SK-N-SH treated with all-trans-retinoic acid at 6 μM for 48 hours (cell line): ENCODE results near the gene DCTN2.

Experiments
- ATAC-seq: fragments of 200-7000 bp; cut with Tn5 transposase; 3 replicates; pipeline ENCODE4 v1.9.1; 2020; ENCODE audit warnings: mild to moderate bottlenecking, moderate library complexity
- ARNTL ChIP-seq: fragments of 450-650 bp; formaldehyde crosslinking; IDR thresholded peaks from 2 replicates; pipeline ENCODE4 v1.5.0; 2020; ENCODE audit warnings: low read depth, mild to moderate bottlenecking, moderate library complexity, borderline replicate concordance
- BACH2 ChIP-seq: fragments of 250-450 bp; sonication (Bioruptor Pico); IDR thresholded peaks from 2 replicates; pipeline ENCODE4 v1.9.0; 2021; ENCODE audit warnings: mild to moderate bottlenecking, borderline replicate concordance
- CSDC2 ChIP-seq: fragments of 250-450 bp; sonication (Bioruptor Pico); IDR thresholded peaks from 2 replicates; pipeline ENCODE4 v1.5.0; 2020; ENCODE audit warnings: mild to moderate bottlenecking, moderate library complexity
- ESRRG ChIP-seq: fragments of 250-450 bp; sonication (Bioruptor Pico); IDR thresholded peaks from 2 replicates; pipeline ENCODE4 v1.6.1; 2021; ENCODE audit warnings: mild to moderate bottlenecking
- GLIS3 ChIP-seq: fragments of 250-450 bp; sonication (Bioruptor Pico); IDR thresholded peaks from 2 replicates; pipeline ENCODE4 v1.5.0; 2020; ENCODE audit warnings: mild to moderate bottlenecking, moderate library complexity
- ISL1 ChIP-seq: fragments of 250-450 bp; sonication (Bioruptor Pico); IDR thresholded peaks from 2 replicates; pipeline ENCODE4 v2.1.2; 2022; ENCODE audit warnings: mild to moderate bottlenecking, moderate library complexity
- OSR1 ChIP-seq: fragments of 250-450 bp; sonication (Bioruptor Pico); IDR thresholded peaks from 2 replicates; pipeline ENCODE4 v1.8.0; 2022; ENCODE audit warnings: moderate library complexity, mild to moderate bottlenecking, inconsistent platforms
- RARB ChIP-seq: fragments of 250-450 bp; sonication (Bioruptor Pico); IDR thresholded peaks from 2 replicates; pipeline ENCODE4 v1.8.0; 2021; ENCODE audit warnings: mild to moderate bottlenecking, moderate library complexity
- TCF4 ChIP-seq: fragments of 250-450 bp; sonication (Bioruptor Pico); IDR thresholded peaks from 2 replicates; pipeline ENCODE4 v1.8.0; 2021; ENCODE audit warnings: mild to moderate bottlenecking, moderate library complexity, borderline replicate concordance
- TOX ChIP-seq: fragments of 250-450 bp; sonication (Bioruptor Pico); IDR thresholded peaks from 2 replicates; pipeline ENCODE4 v1.8.0; 2021; ENCODE audit warnings: mild to moderate bottlenecking, moderate library complexity, borderline replicate concordance
- ZC3H10 ChIP-seq: fragments of 250-450 bp; sonication (Bioruptor Pico); IDR thresholded peaks from 2 replicates; pipeline ENCODE4 v1.5.1; 2021; ENCODE audit warnings: mild to moderate bottlenecking, moderate library complexity
- ZFP3 ChIP-seq: fragments of 250-450 bp; sonication (Bioruptor Pico); IDR thresholded peaks from 2 replicates; pipeline ENCODE4 v1.5.0; 2020; ENCODE audit warnings: mild to moderate bottlenecking, moderate library complexity
- ZFP30 ChIP-seq: fragments of 450-650 bp; formaldehyde crosslinking; IDR thresholded peaks from 2 replicates; pipeline ENCODE4 v1.5.0; 2022; ENCODE audit warnings: mild to moderate bottlenecking, moderate library complexity
- ZNF565 ChIP-seq: fragments of 450-650 bp; formaldehyde crosslinking; conservative IDR thresholded peaks from 2 replicates; pipeline ENCODE4 v1.5.0; 2020; ENCODE audit warnings: low read depth, mild to moderate bottlenecking, moderate library complexity
- ZNF70 ChIP-seq: fragments of 450-650 bp; formaldehyde crosslinking; IDR thresholded peaks from 2 replicates; pipeline ENCODE4 v1.5.0; 2020; ENCODE audit warnings: mild to moderate bottlenecking, moderate library complexity
- ZNF8 ChIP-seq: fragments of 450-650 bp; formaldehyde crosslinking; IDR thresholded peaks from 2 replicates; pipeline ENCODE4 v1.5.0; 2020; ENCODE audit warnings: mild to moderate bottlenecking, moderate library complexity
- TF ChIP-seq, protein P1 (sequence below): fragments of 250-450 bp; sonication (Bioruptor Pico); IDR thresholded peaks from 2 replicates; pipeline ENCODE4 v1.5.1; 2020; ENCODE audit warnings: low read depth, mild to moderate bottlenecking, moderate library complexity
- TF ChIP-seq, protein P2 (sequence below): fragments of 250-450 bp; sonication (Bioruptor Pico); IDR thresholded peaks from 2 replicates; pipeline ENCODE4 v1.8.0; 2020; ENCODE audit warnings: mild to moderate bottlenecking, moderate library complexity, borderline replicate concordance
- TF ChIP-seq, protein P3 (sequence below): fragments of 250-450 bp; sonication (Bioruptor Pico); IDR thresholded peaks from 2 replicates; pipeline ENCODE4 v1.8.0; 2021; ENCODE audit warnings: low read depth, mild to moderate bottlenecking, moderate library complexity, borderline replicate concordance
- TF ChIP-seq, protein P4 (sequence below): fragments of 250-450 bp; sonication (Bioruptor Pico); IDR thresholded peaks from 2 replicates; pipeline ENCODE4 v1.5.1; 2021; ENCODE audit warnings: mild to moderate bottlenecking, moderate library complexity
- TF ChIP-seq, protein P5 (sequence below): fragments of 250-450 bp; sonication (Bioruptor Pico); IDR thresholded peaks from 2 replicates; pipeline ENCODE4 v1.5.0; 2020; ENCODE audit warnings: mild to moderate bottlenecking, moderate library complexity

Gene DCTN2

DNA sequence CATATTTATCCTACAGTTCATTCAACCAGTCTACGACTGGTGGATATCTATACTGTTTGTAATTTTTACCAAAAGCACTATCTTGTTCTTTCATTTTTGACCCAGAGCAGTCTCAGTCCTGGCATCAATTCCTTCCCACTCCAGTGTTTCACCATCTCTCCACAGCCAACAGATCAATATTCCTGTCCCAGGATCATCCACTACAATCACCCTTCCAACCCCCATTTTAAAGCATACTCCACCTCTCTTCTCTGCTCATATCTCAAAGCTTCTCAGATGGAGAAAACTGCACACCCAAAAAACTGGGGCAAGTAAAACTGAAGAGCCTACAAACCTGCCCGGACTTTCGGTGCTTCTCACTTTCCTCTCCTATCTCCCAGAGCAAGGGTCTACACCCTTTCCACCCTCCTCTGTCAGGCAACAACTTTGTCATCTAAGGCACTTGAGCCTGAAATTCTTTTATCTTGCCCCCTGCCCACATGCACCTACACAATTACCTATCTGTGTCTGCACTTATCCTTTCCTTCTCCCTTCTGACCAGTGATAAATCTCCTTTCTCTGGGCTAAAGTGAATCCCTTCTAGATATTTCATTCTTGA, 39.9 kb upstream of the DCTN2 start:
- ATAC-seq = no peak
- TF ChIP-seq ISL1 (CRISPR knock-in tag) (no peak), TOX (CRISPR knock-in tag) (no peak), ZFP3 (CRISPR knock-in tag) (no peak), ESRRG (CRISPR knock-in tag) (no peak), ZNF70 (CRISPR knock-in tag) (no peak), BACH2 (CRISPR knock-in tag) (no peak), RARB (CRISPR knock-in tag) (no peak), ARNTL (no peak), ZNF565 (CRISPR knock-in tag) (no peak), ZNF8 (CRISPR knock-in tag) (no peak), GLIS3 (CRISPR knock-in tag) (no peak), ZC3H10 (no peak), ZFP30 (CRISPR knock-in tag) (no peak)
- TF ChIP-seq, protein P1, sequence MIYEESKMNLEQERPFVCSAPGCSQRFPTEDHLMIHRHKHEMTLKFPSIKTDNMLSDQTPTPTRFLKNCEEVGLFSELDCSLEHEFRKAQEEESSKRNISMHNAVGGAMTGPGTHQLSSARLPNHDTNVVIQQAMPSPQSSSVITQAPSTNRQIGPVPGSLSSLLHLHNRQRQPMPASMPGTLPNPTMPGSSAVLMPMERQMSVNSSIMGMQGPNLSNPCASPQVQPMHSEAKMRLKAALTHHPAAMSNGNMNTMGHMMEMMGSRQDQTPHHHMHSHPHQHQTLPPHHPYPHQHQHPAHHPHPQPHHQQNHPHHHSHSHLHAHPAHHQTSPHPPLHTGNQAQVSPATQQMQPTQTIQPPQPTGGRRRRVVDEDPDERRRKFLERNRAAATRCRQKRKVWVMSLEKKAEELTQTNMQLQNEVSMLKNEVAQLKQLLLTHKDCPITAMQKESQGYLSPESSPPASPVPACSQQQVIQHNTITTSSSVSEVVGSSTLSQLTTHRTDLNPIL (CRISPR knock-in tag) = no peak
- TF ChIP-seq, protein P2, sequence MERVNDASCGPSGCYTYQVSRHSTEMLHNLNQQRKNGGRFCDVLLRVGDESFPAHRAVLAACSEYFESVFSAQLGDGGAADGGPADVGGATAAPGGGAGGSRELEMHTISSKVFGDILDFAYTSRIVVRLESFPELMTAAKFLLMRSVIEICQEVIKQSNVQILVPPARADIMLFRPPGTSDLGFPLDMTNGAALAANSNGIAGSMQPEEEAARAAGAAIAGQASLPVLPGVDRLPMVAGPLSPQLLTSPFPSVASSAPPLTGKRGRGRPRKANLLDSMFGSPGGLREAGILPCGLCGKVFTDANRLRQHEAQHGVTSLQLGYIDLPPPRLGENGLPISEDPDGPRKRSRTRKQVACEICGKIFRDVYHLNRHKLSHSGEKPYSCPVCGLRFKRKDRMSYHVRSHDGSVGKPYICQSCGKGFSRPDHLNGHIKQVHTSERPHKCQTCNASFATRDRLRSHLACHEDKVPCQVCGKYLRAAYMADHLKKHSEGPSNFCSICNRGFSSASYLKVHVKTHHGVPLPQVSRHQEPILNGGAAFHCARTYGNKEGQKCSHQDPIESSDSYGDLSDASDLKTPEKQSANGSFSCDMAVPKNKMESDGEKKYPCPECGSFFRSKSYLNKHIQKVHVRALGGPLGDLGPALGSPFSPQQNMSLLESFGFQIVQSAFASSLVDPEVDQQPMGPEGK = no peak
- TF ChIP-seq, protein P3, sequence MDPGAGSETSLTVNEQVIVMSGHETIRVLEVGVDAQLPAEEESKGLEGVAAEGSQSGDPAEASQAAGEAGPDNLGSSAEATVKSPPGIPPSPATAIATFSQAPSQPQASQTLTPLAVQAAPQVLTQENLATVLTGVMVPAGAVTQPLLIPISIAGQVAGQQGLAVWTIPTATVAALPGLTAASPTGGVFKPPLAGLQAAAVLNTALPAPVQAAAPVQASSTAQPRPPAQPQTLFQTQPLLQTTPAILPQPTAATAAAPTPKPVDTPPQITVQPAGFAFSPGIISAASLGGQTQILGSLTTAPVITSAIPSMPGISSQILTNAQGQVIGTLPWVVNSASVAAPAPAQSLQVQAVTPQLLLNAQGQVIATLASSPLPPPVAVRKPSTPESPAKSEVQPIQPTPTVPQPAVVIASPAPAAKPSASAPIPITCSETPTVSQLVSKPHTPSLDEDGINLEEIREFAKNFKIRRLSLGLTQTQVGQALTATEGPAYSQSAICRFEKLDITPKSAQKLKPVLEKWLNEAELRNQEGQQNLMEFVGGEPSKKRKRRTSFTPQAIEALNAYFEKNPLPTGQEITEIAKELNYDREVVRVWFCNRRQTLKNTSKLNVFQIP (CRISPR knock-in tag) = no peak
- TF ChIP-seq, protein P4, sequence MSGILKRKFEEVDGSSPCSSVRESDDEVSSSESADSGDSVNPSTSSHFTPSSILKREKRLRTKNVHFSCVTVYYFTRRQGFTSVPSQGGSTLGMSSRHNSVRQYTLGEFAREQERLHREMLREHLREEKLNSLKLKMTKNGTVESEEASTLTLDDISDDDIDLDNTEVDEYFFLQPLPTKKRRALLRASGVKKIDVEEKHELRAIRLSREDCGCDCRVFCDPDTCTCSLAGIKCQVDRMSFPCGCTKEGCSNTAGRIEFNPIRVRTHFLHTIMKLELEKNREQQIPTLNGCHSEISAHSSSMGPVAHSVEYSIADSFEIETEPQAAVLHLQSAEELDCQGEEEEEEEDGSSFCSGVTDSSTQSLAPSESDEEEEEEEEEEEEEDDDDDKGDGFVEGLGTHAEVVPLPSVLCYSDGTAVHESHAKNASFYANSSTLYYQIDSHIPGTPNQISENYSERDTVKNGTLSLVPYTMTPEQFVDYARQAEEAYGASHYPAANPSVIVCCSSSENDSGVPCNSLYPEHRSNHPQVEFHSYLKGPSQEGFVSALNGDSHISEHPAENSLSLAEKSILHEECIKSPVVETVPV (CRISPR knock-in tag) = no peak
- TF ChIP-seq, protein P5, sequence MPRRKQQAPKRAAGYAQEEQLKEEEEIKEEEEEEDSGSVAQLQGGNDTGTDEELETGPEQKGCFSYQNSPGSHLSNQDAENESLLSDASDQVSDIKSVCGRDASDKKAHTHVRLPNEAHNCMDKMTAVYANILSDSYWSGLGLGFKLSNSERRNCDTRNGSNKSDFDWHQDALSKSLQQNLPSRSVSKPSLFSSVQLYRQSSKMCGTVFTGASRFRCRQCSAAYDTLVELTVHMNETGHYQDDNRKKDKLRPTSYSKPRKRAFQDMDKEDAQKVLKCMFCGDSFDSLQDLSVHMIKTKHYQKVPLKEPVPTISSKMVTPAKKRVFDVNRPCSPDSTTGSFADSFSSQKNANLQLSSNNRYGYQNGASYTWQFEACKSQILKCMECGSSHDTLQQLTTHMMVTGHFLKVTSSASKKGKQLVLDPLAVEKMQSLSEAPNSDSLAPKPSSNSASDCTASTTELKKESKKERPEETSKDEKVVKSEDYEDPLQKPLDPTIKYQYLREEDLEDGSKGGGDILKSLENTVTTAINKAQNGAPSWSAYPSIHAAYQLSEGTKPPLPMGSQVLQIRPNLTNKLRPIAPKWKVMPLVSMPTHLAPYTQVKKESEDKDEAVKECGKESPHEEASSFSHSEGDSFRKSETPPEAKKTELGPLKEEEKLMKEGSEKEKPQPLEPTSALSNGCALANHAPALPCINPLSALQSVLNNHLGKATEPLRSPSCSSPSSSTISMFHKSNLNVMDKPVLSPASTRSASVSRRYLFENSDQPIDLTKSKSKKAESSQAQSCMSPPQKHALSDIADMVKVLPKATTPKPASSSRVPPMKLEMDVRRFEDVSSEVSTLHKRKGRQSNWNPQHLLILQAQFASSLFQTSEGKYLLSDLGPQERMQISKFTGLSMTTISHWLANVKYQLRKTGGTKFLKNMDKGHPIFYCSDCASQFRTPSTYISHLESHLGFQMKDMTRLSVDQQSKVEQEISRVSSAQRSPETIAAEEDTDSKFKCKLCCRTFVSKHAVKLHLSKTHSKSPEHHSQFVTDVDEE (CRISPR knock-in tag) = no peak

DNA sequence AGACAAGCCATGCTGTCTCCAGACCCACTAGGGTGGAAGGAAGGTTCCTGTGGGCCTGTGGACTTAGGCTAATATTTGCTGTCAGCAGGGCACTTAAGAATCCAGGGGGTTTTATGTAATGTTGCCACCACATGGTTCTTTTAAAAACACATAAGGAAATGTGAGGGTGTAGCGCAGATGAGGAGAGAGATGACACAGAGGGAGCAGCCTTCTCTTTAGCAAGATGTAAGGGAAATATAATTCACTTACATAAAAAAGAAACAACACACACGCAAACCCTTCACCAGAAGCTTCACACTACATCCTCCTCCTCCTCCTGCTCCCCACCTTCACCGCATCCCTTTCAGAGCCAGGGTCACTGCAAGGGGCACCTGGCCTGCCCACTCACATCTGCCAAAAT, 39.1 kb upstream of the DCTN2 start:
- no peak for TF ChIP-seq RARB (CRISPR knock-in tag)
- no peak for TF ChIP-seq ISL1 (CRISPR knock-in tag)
- TF ChIP-seq ESRRG (CRISPR knock-in tag) = no peak
- no peak for TF ChIP-seq TCF4 (CRISPR knock-in tag)
- no peak for TF ChIP-seq CSDC2 (CRISPR knock-in tag)
- TF ChIP-seq, protein P5 (CRISPR knock-in tag) = no peak
- TF ChIP-seq, protein P2 = no peak
- no peak for TF ChIP-seq ZNF8 (CRISPR knock-in tag)
- no peak for TF ChIP-seq OSR1 (CRISPR knock-in tag)
- no peak for TF ChIP-seq BACH2 (CRISPR knock-in tag)
- TF ChIP-seq ZNF565 (CRISPR knock-in tag) = no peak
- ATAC-seq = no peak
